ENCODE results near the gene PDLIM7. TPM values are rescaled to one million over a fixed set of nuclear protein-coding genes. Genes with fewer than 3 reads are reported as not detected.

The PDLIM7 gene
- polyA plus RNA-seq, 1 donor from 2014 or later: 21.0 TPM

DNA sequence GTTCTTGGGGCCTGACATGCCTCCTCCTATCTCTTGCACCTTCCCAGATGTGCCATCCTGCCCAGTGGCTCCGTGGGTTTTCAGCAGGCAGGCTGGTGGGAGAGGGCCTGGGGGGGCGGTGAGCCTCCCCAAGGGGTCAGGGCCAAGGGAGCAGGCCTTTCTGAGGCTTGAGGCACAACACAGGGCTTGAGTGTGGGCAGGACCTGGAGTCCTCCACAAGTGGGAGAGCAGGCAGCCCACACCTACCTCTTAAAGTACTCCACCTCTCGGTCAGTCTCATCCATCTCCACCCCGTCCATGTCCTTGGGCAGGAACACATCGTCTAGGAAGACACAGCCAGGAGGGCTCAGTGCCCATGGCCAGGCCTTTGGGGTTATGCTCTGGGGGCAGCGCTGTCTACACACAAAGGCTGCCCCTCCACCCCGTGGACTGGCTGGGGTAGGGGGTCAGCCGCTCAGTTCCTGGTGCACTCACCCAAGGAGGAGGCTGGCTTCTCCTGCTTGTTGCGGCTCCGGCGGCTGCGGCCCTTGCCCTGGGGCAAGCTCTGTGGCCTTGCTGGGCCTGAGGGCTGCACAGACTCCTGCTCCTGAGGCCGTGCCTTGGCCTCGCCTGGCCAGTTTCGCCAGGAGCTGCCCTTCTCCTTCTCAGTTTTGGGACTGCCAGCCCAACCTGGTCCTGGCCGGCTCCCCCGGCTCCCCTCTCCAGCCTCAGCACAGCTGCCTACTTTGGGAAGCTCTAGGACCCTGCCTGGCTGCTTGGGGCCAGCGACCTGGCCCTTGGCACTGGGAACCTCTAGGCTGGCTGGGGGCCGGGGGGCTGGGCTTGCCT is 26.5 kb upstream of the PDLIM7 start:
- H3K4me3 ChIP-seq (ENCODE audit: low read length): no peak overlapping the region
- no peaks in the 10 kb centered on the region for H3K36me3 ChIP-seq (ENCODE audit: insufficient read depth, low read length)
- H3K27me3 ChIP-seq (ENCODE audit: insufficient read depth, low read depth, low read length): no peaks in the 10 kb centered on the region
- no peaks in the 10 kb centered on the region for H3K9me3 ChIP-seq (ENCODE audit: low read length)
- H3K9ac ChIP-seq (ENCODE audit: low read length): no peak overlapping the region
- no peak for TF ChIP-seq RAD21 (conservative IDR thresholded peaks at IDR 0.05)
- TF ChIP-seq, protein P1, sequence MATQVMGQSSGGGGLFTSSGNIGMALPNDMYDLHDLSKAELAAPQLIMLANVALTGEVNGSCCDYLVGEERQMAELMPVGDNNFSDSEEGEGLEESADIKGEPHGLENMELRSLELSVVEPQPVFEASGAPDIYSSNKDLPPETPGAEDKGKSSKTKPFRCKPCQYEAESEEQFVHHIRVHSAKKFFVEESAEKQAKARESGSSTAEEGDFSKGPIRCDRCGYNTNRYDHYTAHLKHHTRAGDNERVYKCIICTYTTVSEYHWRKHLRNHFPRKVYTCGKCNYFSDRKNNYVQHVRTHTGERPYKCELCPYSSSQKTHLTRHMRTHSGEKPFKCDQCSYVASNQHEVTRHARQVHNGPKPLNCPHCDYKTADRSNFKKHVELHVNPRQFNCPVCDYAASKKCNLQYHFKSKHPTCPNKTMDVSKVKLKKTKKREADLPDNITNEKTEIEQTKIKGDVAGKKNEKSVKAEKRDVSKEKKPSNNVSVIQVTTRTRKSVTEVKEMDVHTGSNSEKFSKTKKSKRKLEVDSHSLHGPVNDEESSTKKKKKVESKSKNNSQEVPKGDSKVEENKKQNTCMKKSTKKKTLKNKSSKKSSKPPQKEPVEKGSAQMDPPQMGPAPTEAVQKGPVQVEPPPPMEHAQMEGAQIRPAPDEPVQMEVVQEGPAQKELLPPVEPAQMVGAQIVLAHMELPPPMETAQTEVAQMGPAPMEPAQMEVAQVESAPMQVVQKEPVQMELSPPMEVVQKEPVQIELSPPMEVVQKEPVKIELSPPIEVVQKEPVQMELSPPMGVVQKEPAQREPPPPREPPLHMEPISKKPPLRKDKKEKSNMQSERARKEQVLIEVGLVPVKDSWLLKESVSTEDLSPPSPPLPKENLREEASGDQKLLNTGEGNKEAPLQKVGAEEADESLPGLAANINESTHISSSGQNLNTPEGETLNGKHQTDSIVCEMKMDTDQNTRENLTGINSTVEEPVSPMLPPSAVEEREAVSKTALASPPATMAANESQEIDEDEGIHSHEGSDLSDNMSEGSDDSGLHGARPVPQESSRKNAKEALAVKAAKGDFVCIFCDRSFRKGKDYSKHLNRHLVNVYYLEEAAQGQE (IDR thresholded peaks at IDR 0.05; ENCODE audit: borderline replicate concordance): no peak
- no peak for TF ChIP-seq EP300 (conservative IDR thresholded peaks at IDR 0.05; ENCODE audit: poor library complexity, severe bottlenecking)
- no peak for TF ChIP-seq POLR2AphosphoS5 (IDR thresholded peaks at IDR 0.05)
- no peak for TF ChIP-seq EZH2 (IDR thresholded peaks at IDR 0.05; ENCODE audit: borderline replicate concordance, insufficient read depth, low read length, poor library complexity, severe bottlenecking)
- TF ChIP-seq, protein P2, sequence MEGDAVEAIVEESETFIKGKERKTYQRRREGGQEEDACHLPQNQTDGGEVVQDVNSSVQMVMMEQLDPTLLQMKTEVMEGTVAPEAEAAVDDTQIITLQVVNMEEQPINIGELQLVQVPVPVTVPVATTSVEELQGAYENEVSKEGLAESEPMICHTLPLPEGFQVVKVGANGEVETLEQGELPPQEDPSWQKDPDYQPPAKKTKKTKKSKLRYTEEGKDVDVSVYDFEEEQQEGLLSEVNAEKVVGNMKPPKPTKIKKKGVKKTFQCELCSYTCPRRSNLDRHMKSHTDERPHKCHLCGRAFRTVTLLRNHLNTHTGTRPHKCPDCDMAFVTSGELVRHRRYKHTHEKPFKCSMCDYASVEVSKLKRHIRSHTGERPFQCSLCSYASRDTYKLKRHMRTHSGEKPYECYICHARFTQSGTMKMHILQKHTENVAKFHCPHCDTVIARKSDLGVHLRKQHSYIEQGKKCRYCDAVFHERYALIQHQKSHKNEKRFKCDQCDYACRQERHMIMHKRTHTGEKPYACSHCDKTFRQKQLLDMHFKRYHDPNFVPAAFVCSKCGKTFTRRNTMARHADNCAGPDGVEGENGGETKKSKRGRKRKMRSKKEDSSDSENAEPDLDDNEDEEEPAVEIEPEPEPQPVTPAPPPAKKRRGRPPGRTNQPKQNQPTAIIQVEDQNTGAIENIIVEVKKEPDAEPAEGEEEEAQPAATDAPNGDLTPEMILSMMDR (IDR thresholded peaks at IDR 0.05; ENCODE audit: poor library complexity, severe bottlenecking): no peak
- TF ChIP-seq MXI1 (conservative IDR thresholded peaks at IDR 0.05; ENCODE audit: poor library complexity, severe bottlenecking): no peak
- no peak for TF ChIP-seq SMC3 (conservative IDR thresholded peaks at IDR 0.05; ENCODE audit: poor library complexity)
- no peak for TF ChIP-seq TAF1 (IDR thresholded peaks at IDR 0.05; ENCODE audit: low read depth)
- H3F3A ChIP-seq (ENCODE audit: insufficient read depth, low read length, poor library complexity, severe bottlenecking): no peaks in the 10 kb centered on the region
- H3K9me2 ChIP-seq (ENCODE audit: insufficient read depth, low read length): no peaks in the 10 kb centered on the region
- H3K4me2 ChIP-seq (ENCODE audit: low read length): no peak overlapping the region
- H4K20me1 ChIP-seq (ENCODE audit: insufficient read depth): no peaks in the 10 kb centered on the region
- H3K27ac ChIP-seq (ENCODE audit: low read length): no peak overlapping the region
- H3K79me2 ChIP-seq (replicated peaks; ENCODE audit: insufficient read depth, low read length): no peaks in the 10 kb centered on the region
- no peak overlapping the region for H2AFZ ChIP-seq (ENCODE audit: low read depth, low read length)

DNA sequence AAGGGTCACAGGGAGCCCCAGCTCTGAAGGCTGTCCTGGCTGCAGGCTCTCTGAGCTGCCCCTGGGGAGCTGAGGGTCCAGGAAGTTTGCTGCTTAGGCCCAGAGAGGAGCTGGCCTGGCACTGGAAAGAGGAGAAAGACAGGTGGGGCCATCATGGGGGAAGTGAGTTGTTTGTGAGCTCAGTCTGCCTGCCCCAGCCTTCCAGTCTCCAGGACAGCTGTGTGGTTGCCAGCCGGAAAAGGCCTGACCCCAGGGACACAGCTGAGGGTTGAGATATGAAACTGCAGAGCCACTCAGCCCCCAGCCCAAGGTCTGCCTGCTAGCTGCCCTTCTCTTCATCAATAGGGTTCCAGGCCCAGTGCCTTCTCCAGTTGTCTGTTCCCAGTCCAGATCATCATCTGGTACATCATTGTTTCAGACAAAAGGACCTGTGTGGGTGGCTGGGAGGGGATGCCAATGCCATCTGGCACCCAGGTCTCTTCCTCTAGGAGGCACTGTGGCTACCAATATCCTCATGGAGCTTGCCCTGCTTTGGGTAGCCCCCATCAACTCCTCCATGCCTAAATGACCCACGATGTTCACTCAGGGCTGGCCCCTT is 23.6 kb upstream of the PDLIM7 start:
- Histone ChIP-seq H3K4me2 (ENCODE audit: low read length) (no peak overlapping the region), H3K4me3 (ENCODE audit: low read length) (no peak overlapping the region), H4K20me1 (ENCODE audit: insufficient read depth) (no peaks in the 10 kb centered on the region), H3F3A (ENCODE audit: insufficient read depth, low read length, poor library complexity, severe bottlenecking) (no peaks in the 10 kb centered on the region), H3K9me2 (ENCODE audit: insufficient read depth, low read length) (no peaks in the 10 kb centered on the region), H3K27me3 (ENCODE audit: insufficient read depth, low read depth, low read length) (no peaks in the 10 kb centered on the region), H3K9me3 (ENCODE audit: low read length) (no peaks in the 10 kb centered on the region), H3K27ac (ENCODE audit: low read length) (no peak overlapping the region), H3K9ac (ENCODE audit: low read length) (no peak overlapping the region), H3K36me3 (ENCODE audit: insufficient read depth, low read length) (no peaks in the 10 kb centered on the region), H2AFZ (ENCODE audit: low read depth, low read length) (no peak overlapping the region), H3K79me2 (replicated peaks; ENCODE audit: insufficient read depth, low read length) (peaks cover 2% of the 10 kb centered on the region)
- TF ChIP-seq RAD21 (conservative IDR thresholded peaks at IDR 0.05) (no peak), EP300 (conservative IDR thresholded peaks at IDR 0.05; ENCODE audit: poor library complexity, severe bottlenecking) (no peak), EZH2 (IDR thresholded peaks at IDR 0.05; ENCODE audit: borderline replicate concordance, insufficient read depth, low read length, poor library complexity, severe bottlenecking) (no peak), SMC3 (conservative IDR thresholded peaks at IDR 0.05; ENCODE audit: poor library complexity) (no peak), POLR2AphosphoS5 (IDR thresholded peaks at IDR 0.05) (no peak), TAF1 (IDR thresholded peaks at IDR 0.05; ENCODE audit: low read depth) (no peak), MXI1 (conservative IDR thresholded peaks at IDR 0.05; ENCODE audit: poor library complexity, severe bottlenecking) (no peak)
- TF ChIP-seq, protein P1 (IDR thresholded peaks at IDR 0.05; ENCODE audit: borderline replicate concordance): no peak
- TF ChIP-seq, protein P2 (IDR thresholded peaks at IDR 0.05; ENCODE audit: poor library complexity, severe bottlenecking): no peak

All from neural cell (in vitro differentiated cells).